ENCODE data around the gene ACO2.
"Not testable (repeated sequence)": the region's sequence is repeated elsewhere in the genome, so short reads cannot be mapped to it uniquely, and the experiment has no call there.

The ACO2 gene

DNA sequence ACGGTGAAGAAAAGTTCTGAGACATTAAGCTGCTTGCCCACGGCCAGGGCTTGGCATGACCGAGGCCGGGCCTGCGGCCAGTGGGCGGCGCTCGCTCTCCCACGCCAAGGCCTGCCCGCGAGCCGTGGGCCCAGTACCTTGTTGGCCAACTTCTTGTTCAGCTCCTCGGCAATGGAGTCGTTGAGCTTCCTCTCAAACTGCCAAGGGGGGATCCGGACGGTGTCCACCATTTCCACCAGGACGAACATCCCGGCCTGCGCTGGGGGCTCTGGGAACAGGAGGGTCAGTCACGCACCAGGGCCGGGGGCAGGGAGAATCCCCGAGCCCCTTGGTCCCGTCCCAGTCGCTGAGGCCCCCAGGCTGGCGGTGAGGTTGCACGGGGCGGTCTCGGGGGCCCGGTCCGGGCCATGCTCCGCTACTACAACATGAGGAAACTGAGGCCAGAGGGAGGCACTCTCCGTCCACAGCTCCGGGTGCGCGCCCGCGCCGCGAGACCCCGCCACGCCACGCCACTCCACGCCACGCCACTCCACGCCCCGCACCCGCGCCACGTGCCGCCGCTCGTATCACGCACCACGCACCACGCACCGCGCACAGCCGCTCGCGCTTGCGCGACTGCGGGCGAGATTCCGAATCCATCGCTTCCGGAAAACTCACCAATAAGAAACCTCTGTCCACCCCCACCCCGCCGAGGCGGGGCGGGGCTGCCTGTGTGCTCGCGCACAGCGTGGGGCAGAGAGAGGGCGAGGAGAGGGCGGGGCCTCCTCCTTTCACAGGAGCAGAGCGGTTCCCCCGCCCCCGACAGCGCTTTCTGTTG is 75.1 kb downstream of the ACO2 start, which contains the start of gene POLR3H:
Gene POLR3H (minus strand): TSS at position 617 of the 817 bp plus-strand sequence. CDS start 369 bp downstream, at position 248.
- DNase-seq = peak; percentile 79

DNA sequence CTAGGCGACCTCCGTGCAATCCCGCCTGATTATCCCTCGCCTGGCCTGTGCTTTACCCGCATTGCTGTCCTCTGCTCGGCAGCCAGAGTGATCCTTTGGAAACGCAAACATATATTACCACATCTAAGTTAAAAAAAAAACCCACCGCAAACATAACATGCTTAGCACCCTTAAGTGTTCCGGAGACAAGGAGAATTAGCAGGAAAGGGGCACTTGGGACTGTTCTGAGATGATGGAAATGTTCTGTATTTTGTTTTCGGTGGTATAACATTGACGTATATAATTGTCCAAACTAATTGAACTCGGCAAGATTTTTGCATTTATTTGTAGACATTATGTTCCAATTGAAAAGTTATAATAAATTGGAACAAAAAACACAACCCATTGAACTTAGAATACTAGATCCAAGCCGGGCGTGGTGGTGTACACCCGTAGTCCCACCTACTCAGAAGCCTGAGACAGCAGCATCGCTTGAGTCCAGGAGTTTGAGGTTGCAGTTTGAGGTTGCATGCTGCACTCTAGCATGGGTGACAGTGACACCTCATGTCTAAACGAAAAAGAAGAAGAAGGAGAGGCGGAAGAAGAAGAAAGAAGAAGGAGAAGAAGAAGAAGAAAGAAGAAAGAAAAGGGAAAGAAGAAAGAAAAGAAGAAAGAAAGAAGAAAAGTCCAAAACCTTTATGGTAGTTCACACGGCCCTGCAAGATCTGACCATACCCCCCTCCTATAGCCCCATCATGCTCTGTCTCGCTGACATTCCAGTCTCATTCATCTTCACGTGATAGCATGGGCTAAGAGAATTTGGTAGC is 76.0 kb downstream of the ACO2 start:
- DNase-seq = no peak

DNA sequence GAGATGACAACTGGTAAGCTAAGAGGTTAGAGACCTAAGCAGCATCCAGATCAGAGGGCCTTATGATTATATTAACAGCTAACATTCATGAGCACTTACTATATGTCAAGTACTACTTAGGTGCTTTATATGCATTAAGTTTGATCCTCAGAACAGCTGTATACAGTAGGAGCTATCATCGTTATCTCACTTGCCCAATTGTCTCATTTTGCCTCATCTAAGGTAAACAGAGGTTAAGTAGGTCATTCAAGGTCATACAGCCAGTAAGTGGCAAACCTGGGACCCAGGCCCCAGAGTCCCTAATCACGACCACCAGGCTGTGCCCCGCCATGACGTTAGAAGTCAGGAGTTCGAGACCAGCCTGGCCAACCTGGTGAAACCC is 79.9 kb downstream of the ACO2 start:
- no peak for DNase-seq

DNA sequence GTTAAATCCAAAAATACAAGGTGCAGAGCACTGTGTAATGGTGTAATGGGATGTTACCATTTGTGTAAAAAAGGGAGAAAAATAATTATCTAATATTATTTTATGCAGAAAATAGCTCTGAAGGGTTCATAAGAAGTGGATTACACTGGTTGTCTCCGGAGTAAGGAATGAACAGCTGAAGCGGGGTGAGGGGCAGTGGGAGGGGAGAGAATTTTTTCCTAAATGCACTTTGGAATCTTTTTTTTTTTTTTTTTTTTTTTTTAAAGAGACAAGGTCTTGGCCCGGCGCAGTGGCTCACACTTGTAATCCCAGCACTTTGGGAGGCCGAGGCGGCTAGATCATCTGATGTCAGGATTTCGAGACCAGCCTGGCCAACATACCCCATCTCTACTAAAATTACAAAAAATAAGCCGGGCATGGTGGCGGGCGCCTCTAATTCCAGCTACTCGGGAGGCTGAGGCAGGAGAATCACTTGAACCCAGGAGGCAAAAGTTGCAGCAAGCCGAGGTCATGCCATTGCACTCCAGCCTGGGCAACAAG is 82.1 kb downstream of the ACO2 start:
- no peak for DNase-seq

DNA sequence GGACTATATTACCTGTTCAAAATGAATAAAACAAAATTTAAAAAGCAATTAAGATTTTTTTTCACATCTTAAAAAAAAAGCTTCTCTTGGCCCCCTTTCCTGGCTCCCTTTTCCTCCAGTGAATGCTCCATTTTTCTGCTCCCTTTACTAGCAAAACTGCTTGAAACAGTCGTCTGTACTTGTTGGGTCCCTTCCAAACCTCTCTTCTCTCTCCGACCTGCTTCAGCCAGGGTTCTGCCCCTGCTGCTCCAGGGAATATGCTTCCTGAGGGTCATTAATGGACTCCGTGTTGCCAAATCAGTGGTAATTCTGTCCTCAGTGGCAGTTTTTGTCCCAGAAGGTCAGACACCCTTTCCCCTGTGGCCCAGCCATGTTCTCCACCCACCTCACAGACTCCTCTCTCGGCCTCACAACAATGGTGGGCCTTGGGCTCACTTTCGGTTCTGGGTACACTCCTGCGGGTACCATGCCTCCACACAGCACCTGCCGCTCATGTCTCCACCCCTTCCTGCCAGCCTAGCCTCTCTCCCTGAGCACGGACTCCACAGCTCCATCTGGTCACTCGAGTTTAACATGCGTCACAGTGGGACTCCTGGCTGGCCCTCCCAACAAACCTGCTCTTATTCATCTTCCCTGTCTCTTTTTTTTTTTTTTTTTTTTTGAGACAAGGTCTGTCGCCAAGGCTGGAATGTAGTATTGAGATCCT is 83.1 kb downstream of the ACO2 start:
- no peak for DNase-seq

DNA sequence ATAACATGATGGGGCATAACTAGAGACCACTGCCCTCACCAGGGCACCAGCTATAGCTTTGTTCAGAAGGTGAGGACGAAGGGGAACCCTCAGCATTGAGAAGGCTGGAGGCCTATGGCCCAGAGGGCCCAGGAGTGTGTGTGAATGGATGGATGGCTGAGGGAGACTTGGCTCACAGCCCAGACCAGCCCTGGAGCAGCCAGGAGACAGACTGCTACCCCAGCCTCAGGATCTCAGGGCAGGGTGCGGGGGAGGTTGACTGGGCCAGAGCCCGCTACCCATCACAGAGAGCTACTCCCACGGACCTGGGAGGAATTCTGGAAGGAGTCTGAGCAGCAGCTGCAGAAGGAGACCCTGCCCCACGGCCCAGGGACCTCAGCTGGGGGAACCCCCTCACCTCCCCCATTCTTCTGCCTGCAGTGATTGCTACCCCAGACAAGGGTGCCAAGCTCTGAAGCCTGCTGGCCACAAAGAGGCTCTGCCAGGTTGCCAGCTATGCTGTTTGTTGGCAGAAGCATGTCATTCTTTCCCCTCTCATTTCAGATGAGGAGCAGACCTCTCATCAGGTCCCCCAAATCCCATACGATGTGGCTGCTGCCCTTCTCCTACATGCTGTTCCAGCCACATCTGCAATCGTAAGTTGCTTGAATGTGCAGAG is 86.5 kb downstream of the ACO2 start:
- no peak for DNase-seq

DNA sequence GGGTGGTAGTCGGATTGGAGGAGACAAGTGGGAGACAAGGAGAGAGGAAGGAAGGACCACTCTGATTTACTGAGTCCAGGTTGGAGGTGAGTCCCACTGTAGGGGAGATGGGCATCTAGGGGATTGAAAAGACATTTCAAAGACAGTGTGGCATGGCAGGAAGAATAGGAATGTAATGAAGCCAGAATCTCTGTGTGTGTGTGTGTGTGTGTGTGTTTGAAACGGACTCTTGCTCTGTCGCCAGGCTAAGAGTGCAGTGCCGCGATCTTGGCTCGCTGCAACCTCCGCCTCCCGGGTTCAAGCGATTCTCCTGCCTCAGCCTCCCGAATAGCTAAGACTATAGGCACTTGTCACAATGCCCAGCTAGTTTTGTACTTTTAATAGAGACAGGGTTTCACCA is 87.6 kb downstream of the ACO2 start:
- DNase-seq = no peak

DNA sequence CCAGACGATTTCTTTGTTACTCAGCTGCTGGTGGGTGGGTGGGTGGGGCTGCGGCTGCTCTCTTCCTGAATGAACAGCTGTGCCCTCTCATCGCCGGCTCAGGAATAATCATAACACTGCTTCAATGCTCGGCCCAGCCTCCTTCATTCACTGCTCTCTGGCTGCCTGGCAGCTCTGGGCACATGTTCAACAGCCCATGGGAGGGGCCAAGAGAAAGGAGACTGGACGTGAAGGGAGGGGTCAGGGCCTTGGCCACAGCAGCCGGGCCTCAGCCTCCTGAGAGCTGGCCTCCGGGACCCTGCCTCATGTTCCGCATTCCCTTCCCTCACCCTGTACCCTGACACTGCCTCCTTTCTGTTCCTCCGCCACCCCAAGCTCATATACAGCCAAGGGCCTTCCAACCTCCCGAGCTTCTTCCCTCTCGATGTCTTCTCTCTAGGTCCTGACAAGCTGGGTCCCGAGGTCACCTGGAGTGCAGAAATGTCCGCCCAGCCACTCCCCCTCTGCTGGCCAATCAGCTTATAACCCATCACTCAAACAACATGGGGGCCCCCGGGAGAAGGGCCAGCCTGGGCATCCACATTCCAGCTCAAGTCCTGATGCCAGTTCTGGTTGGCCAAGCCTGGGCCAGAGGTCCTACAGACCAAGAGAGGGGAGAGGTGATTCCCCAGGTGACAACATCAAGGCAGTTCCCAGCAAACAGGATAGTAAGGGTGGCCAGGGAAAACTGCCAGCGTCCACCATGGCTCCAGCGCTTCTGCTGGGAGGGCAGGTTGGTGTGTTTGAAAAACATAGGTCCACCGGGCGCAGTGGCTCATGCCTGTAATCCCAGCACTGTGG is 88.7 kb downstream of the ACO2 start:
- DNase-seq = no peak

DNA sequence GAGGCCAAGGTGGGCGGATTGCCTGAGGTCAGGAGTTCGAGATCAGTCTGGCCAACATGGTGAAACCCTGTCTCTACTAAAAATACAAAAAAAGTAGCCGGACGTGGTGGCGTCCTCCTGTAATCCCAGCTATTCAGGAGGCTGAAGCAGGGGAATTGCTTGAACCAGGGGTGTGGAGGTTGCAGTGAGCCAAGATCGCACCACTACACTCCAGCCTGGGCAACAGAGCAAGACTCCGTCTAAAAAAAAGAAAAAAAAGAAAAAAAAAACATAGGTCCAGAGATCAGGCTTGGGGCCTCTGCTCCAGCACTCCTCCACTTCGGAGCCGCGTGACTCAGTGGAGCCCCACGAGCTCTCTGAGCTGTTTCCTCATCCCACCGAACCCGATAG is 89.3 kb downstream of the ACO2 start:
- DNase-seq = not testable (repeated sequence)

DNA sequence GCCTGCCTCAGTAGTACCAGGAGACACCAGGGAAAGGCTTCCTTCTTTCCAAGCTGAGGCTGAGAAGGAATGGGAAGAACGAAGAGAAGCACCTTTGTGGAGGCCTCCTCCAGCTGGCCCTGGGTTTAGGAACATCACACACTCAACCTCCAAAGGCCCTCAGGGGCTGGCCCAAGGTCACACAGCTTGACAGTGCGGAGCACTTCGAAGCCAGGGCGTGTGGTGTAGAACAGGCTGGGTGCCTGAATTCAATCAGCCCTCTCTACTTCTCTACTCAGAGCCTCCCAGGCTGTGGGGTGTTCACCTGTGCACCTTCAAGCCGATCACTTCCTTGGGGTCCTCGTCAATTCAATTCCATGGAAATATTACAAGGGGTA is 91.2 kb downstream of the ACO2 start:
- DNase-seq = no peak

DNA sequence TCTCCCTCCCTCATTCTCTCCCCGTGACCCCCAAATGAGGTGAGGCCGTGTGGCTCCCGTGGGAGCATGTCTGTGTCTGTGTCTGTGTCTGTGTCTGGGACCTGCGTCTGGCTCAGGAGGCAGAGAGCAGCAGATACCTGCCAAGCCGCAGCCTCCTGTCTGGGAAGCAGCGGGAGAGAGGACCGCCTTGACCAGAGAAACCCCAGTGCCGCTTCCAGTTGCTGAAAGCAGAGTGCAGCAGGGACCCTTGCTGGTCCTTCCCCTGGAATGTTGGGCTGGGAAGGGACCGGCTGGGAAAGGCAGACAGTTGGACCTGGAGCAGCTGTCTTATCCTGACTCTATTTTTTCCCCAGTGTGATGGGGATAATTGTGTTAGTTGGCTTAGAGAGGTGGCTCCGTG is 92.4 kb downstream of the ACO2 start:
- DNase-seq = no peak

DNA sequence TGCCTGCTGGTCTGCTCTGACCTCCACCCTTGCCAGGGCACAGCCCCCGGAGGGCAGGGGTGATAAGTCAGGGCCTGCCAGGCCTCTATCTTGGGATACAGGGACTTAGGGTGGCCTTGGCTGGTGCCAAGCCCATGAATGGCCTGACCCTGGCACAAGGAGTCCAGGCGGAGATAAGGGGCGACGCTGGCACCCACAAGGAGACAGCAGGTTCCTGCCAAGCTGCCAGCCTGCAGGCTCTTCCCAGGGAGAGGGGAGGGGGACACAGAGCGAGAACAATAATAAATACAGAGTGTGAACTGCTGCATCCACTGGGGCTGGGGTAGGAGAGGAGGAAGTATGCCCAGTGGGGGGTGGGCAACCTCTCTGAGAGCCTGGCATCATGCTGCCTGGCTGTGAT is 92.9 kb downstream of the ACO2 start:
- no peak for DNase-seq

DNA sequence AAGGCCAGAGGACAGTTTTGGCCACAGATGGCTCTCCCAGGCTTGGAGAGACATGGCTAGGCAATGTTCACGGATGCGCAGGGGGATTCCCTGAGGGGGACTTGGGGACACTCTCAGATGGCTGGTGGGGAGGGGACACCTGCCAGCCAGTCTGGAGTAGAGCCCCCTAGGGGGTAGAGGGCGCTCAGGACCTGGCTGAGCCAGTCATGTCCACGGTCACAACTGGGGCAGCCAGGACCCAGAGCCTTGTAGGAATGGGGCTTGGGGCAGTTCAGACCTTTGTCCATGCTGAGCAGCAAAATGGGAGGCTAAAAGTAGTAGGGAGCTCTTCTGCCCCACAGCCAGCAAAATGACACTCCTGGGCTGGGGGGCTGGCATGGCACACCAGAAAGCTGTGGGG is 93.5 kb downstream of the ACO2 start:
- no peak for DNase-seq

DNA sequence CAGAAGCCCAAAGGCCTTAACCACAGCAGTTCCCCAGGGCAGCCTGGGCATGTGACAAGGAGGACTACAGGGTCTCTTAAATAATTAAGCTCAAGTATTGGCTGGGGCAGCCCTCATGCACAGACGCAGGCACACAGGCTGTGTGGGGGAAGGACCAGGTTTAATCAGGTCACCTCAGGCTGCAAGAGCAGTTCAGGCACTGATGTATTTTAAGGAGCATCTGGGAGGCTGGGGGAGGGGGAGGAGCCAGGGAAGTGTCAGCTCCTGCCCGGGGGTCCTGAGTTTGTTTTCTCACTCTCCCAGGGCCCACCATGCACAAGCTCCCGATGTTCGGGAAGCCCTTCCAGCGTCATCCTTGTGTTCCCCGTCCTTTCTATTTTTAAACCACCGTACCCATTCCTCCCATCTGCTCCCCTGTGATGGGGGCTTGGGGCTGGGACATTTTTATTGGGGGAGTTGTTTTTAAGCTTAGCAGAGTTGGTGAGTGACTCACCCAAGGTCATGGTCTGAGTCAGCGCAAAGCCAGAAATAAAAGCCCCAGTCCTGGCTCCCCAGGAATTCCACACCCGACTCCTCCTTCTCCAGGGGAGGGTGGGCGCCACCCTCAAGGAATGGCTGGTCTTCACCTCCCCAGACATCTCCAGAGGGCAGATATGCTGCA is 94.3 kb downstream of the ACO2 start:
- no peak for DNase-seq

DNA sequence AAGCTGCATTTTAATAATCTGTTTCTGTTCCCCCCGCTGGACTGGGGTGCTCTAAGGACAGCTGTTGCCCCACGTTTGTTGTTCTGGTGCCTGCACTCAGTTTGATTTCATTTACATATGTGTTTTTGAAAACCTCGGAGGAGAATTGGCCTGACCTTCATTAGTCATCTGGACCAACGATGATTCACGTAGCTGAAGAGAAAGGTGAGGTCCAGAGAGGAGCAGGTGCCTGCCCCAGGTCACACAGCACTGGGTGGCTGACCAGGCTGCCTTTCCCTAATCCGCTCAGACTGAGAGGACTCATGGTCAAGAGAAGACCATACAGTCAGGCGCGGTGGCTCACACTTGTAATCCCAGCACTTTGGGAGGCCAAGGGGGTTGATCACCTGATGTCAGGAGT is 95.6 kb downstream of the ACO2 start:
- DNase-seq = no peak

DNA sequence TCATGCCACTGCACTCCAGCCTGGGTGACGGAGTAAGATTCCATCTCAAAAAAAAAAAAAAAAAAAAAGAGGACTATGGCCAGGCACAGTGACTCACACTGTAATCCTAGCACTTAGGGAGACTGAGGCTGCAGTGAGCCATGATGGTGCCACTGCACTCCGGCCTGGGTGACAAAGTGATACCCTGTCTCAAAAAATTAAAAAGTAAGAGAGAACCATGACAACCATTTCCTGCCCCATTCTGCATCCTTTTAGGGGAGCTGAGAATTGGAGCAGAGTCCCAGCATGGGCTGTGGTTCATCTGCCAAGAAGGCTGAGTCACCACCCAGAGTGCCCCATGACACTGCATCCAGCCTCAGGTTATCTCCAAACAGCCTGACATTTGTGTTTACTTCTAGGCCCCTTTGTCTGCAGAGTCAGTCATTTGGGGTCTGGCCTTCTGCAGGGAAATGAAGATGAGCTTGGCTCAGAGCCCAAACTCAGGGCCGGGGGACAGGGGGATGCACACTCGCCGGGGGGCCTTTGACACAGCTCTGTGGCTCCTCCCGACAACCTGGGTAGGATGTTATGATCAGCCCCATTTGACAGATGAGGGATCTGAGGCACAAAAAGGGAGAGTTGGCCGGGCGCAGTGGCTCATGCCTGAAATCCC is 96.6 kb downstream of the ACO2 start:
- DNase-seq = no peak

DNA sequence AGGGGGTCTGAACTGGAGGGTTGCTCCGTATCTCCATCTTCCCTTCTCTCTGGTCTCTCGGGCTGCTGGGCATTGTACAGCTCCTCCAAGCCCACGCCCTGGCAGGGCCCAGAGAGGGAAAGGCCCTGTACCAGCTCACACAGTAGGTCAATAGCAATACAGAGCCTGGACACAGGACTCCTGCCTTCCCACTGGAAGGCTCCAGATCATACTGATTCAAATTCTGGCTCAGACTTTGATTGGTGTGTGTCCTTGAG is 98.5 kb downstream of the ACO2 start:
- DNase-seq = no peak

DNA sequence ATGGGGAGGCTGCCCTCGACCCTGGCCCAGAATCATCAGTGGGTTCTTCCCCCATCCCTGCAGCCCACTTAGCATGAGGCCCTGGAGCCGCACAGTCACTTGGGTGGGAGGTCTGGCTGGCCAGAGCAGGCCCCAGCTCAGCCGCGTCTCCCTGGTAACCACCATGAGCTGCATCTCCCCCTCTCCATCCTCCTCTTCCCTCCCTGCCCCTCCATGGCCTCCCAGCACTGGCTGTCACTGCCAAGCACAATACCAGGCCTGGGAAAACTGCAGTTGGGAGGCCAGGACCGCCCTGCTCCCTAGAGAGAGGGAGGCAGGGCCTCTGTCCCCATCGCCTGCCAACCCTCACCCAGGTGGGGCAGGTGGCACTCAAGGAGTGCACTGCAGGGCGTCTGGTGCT is 99.9 kb downstream of the ACO2 start:
- no peak for DNase-seq

DNA sequence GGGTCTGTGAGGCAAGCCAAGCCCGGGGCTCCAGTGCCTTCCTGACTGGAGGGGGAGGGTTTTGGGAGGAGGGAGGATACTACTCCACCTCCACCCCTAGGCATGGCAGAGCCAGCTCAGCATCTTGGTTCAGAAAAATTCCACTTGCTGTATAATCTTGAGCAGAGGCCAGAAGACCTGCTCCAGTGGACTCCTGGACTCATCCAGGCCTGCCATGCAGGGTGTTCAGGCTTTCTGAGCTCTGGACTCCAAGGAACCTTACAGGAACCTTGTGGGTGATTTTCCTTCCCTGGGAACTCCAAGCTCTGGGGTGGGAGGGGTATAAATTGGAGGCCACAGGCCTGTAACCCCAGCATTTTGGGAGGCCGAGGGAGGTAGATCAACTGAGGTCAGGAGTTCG is 101.3 kb downstream of the ACO2 start:
- DNase-seq = no peak

DNA sequence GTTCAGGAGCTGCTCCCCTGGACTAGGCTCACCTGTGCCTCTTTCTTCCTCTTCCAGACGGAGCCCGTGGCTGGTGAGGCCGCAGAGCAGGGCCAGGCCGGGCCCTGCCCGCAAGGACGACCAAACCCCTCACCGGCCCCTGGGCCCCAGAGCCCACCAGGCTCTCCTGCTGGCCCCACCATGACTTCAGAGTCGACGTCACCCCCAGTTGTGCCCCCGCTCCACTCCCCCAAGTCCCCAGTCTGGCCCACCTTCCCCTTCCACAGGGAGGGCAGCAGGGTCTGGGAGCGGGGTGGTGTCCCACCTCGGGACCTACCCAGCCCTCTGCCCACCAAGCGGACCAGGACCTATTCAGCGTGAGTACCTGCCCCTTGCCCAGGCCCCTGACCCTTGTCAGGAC is 102.9 kb downstream of the ACO2 start:
- no peak for DNase-seq

DNA sequence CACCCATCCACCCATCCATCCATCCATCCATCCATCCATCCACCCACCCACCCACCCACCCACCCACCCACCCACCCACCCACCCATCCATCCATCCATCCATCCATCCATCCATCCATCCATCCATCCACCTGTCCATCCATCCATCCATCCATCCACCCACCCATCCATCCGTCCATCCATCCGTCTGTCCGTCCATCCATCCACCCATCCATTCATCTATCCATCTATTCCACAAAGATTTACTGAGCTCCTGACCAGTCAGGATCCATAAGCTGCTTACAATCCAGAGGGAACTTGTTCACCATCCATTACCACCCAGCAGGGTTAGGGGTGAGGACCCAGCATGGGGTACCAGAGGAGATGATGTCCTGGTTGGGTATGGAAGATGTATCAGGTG is 103.4 kb downstream of the ACO2 start:
- DNase-seq = not testable (repeated sequence)

Data from DMS79 (cell line).